ENCODE results near the gene ARHGAP26. TPM values are rescaled to one million over a fixed set of nuclear protein-coding genes. Genes with fewer than 3 reads are reported as not detected.

ARHGAP26 gene
- polyA plus RNA-seq, 3 donors: 26.5 to 56.8 (median 28.7) TPM

DNA sequence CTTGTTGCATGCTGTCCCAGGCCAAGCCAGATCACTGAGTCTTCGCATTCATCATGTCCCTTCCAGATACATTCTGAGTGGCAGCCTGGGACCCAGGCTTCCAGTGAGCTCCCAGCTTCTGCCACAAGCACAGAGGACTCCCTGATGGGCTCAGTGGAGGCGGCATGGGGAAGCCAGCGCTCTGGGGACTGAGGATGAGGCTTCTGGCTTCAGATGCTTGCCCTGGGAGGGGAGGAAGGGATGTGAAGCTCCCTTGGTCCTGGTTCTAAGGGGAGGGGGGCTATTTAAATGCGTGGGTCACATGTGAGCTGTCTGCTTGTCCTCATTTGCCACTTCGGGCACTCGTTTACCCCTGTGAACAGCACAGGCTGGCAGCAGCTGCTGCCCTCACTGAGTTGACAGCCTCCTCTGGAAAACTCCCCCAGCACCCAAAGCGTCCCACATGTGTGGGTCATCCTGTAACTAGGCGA lies 459.3 kb downstream of the ARHGAP26 start:
- H3K9me3 Mint-ChIP-seq: no peaks in the 10 kb centered on the region
- Histone ChIP-seq H3K27me3 (ENCODE audit: control insufficient read depth in 2 of 2, insufficient read depth in 2 of 2, low read length in 2 of 2) (no peaks in the 10 kb centered on the region), H3K36me3 (replicated peaks in 1 of 2; ENCODE audit: control insufficient read depth in 1 of 2, insufficient read depth in 2 of 2, low read length in 2 of 2) (peaks cover 5 to 15% of the 10 kb centered on the region in 2 donors), H4K20me1 (ENCODE audit: insufficient read depth, low read length) (peaks cover 11% of the 10 kb centered on the region), H3K4me1 (ENCODE audit: control insufficient read depth in 1 of 2, insufficient read depth in 2 of 2, low read length in 2 of 2) (peaks cover 0 to 7% of the 10 kb centered on the region in 2 donors), H3K9ac (ENCODE audit: insufficient read depth, low read length, poor library complexity, severe bottlenecking) (no peak overlapping the region), H3K79me2 (ENCODE audit: insufficient read depth, low read length) (no peaks in the 10 kb centered on the region), H3K27ac (ENCODE audit: low read depth in 1 of 2, low read length in 2 of 2) (no peak overlapping the region), H3K9me3 (replicated peaks in 1 of 2; ENCODE audit: control insufficient read depth in 1 of 2, insufficient read depth in 1 of 2, low read length in 2 of 2) (no peaks in the 10 kb centered on the region), H3K4me3 (replicated peaks in 1 of 3; ENCODE audit: low read depth in 2 of 3, low read length in 3 of 3) (no peak overlapping the region), H3K4me2 (replicated peaks; ENCODE audit: extremely low read depth, low read length, poor library complexity, severe bottlenecking) (no peak overlapping the region), H2AFZ (ENCODE audit: insufficient read depth, low read depth, low read length, poor library complexity, severe bottlenecking) (no peak overlapping the region)
- H3K27ac Mint-ChIP-seq: peak overlapping the region in 1 of 7 donors; percentile 65
- WGBS (ENCODE audit: insufficient coverage): 93% methylated on average over 3 of the region's 8 CpGs
- H3K27me3 Mint-ChIP-seq (ENCODE audit: low read depth in 3 of 3): no peaks in the 10 kb centered on the region
- peaks cover 6 to 18% of the 10 kb centered on the region in 2 donors for H3K36me3 Mint-ChIP-seq
- TF ChIP-seq, protein P1, sequence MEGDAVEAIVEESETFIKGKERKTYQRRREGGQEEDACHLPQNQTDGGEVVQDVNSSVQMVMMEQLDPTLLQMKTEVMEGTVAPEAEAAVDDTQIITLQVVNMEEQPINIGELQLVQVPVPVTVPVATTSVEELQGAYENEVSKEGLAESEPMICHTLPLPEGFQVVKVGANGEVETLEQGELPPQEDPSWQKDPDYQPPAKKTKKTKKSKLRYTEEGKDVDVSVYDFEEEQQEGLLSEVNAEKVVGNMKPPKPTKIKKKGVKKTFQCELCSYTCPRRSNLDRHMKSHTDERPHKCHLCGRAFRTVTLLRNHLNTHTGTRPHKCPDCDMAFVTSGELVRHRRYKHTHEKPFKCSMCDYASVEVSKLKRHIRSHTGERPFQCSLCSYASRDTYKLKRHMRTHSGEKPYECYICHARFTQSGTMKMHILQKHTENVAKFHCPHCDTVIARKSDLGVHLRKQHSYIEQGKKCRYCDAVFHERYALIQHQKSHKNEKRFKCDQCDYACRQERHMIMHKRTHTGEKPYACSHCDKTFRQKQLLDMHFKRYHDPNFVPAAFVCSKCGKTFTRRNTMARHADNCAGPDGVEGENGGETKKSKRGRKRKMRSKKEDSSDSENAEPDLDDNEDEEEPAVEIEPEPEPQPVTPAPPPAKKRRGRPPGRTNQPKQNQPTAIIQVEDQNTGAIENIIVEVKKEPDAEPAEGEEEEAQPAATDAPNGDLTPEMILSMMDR (IDR thresholded peaks at IDR 0.05): no peak
- H3K4me3 Mint-ChIP-seq: no peak overlapping the region
- intact Hi-C loops (cut with micrococcal nuclease): no loop called here
- H3K4me1 Mint-ChIP-seq: peaks cover 18% of the 10 kb centered on the region
- DNase-seq: no peak

DNA sequence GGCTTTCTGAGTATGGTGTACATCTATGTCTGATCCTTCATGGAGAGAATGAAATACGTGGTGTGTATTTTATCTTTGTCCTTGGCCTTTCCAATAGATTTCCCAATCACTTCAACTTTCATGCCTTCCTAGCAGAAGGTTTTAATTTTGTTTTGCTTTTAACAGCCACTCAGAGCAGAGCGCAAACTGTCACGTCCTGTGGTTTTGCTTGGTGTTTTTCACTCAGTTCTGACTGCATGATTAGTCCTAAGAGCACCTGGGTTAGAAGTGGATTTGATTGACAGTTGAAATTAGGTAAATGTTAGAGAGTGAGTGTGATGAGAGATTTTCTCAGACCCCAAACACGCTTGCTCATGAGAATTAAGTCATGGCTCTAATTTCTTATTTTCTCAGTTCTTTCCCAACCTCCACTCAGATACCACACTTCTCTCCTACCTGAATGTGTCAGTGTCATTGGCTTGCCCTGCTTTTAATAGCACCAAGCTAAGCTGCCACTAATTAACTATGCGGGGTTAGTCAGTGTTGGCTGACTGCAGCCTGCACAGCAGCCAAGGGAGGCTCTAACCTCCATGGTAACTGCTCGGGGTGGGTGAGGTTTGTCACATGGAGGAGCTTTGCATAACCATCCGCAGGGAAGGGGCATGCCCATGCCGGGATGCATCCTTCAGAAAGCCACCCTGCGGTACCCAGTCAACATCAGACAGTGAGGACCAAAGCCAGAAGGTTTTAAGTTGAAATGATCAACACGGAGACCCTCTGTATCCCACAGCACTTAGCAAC lies 459.9 kb downstream of the ARHGAP26 start:
- DNase-seq: no peak
- intact Hi-C loops (cut with micrococcal nuclease): no loop called here
- Histone ChIP-seq H3K36me3 (replicated peaks in 1 of 2; ENCODE audit: control insufficient read depth in 1 of 2, insufficient read depth in 2 of 2, low read length in 2 of 2) (peaks cover 0 to 8% of the 10 kb centered on the region in 2 donors), H3K4me2 (replicated peaks; ENCODE audit: extremely low read depth, low read length, poor library complexity, severe bottlenecking) (no peak overlapping the region), H3K27ac (ENCODE audit: low read depth in 1 of 2, low read length in 2 of 2) (no peak overlapping the region), H3K4me1 (ENCODE audit: control insufficient read depth in 1 of 2, insufficient read depth in 2 of 2, low read length in 2 of 2) (peaks cover 0 to 7% of the 10 kb centered on the region in 2 donors), H3K9ac (ENCODE audit: insufficient read depth, low read length, poor library complexity, severe bottlenecking) (no peak overlapping the region), H3K9me3 (replicated peaks in 1 of 2; ENCODE audit: control insufficient read depth in 1 of 2, insufficient read depth in 1 of 2, low read length in 2 of 2) (no peaks in the 10 kb centered on the region), H3K4me3 (replicated peaks in 1 of 3; ENCODE audit: low read depth in 2 of 3, low read length in 3 of 3) (no peak overlapping the region), H2AFZ (ENCODE audit: insufficient read depth, low read depth, low read length, poor library complexity, severe bottlenecking) (no peak overlapping the region), H4K20me1 (ENCODE audit: insufficient read depth, low read length) (peaks cover 11% of the 10 kb centered on the region), H3K27me3 (ENCODE audit: control insufficient read depth in 2 of 2, insufficient read depth in 2 of 2, low read length in 2 of 2) (no peaks in the 10 kb centered on the region), H3K79me2 (ENCODE audit: insufficient read depth, low read length) (no peaks in the 10 kb centered on the region)
- Mint-ChIP-seq H3K27ac (peak overlapping the region in 2 of 7 donors; percentile 65 to 71), H3K27me3 (ENCODE audit: low read depth in 3 of 3) (no peaks in the 10 kb centered on the region), H3K4me3 (no peak overlapping the region), H3K9me3 (no peaks in the 10 kb centered on the region), H3K4me1 (peaks cover 18% of the 10 kb centered on the region), H3K36me3 (peaks cover 0 to 12% of the 10 kb centered on the region in 2 donors)
- TF ChIP-seq, protein P1 (IDR thresholded peaks at IDR 0.05): no peak
- WGBS (ENCODE audit: insufficient coverage): 51% methylated on average over 7 of the region's 10 CpGs
